Tibial nerve (tissue), 4 donors: ENCODE results near the gene ATP6AP1. TPM values are rescaled to one million over a fixed set of nuclear protein-coding genes. Genes with fewer than 3 reads are reported as not detected.
A peak's percentile ranks its signal among the peaks of the same experiment; 100 is the strongest.

Source experiments
- DNase-seq, 2 donors: peaks; one replicate each; pipeline ENCODE4 v3.0.0-alpha.2; 2019; ENCODE audit warnings: low spot score in 2 of 2
- H3K27ac ChIP-seq, 4 donors: fragments of 200-600 bp; sonication (generic) in 3 of 4; one replicate each; pipeline ENCODE4 v1.5.1; 2017 to 2019; ENCODE audit warnings: mild to moderate bottlenecking in 1 of 4
- H3K27me3 ChIP-seq, 2 donors: fragments of 200-600 bp; sonication (generic) in 1 of 2; one replicate each; pipeline versions ENCODE4 v1.5.1 to v1.6.0; 2017 to 2019
- H3K36me3 ChIP-seq, 3 donors: fragments of 200-600 bp; sonication (generic); one replicate each; pipeline ENCODE4 v1.5.1; 2018 to 2019
- H3K4me1 ChIP-seq, 4 donors: fragments of 200-600 bp; sonication (generic) in 3 of 4; one replicate each; pipeline ENCODE4 v1.5.1; 2017 to 2019
- H3K4me3 ChIP-seq, 4 donors: fragments of 200-600 bp; sonication (generic) in 3 of 4; one replicate each; pipeline ENCODE4 v1.5.1; 2017 to 2019; ENCODE audit warnings: mild to moderate bottlenecking in 1 of 4, moderate library complexity in 1 of 4
- H3K9me3 ChIP-seq, 4 donors: fragments of 200-600 bp; sonication (generic) in 3 of 4; one replicate each; pipeline ENCODE4 v1.5.1; 2017 to 2019
- CTCF ChIP-seq, 5 experiments: fragments of 200-600 bp in 3 of 5; fragments of 450-650 bp in 2 of 5; sonication (generic) in 3 of 5; IDR thresholded peaks; one replicate each; pipeline ENCODE4 v1.5.1; 2016 to 2019; ENCODE audit warnings: antibody characterized with exemption in 5 of 5, mild to moderate bottlenecking in 3 of 5, moderate library complexity in 2 of 5
- EP300 ChIP-seq, 2 donors: sonication (generic); formaldehyde crosslinking; IDR thresholded peaks; one replicate each; pipeline ENCODE4 v1.6.1; 2017; ENCODE audit warnings: antibody characterized with exemption in 2 of 2, mild to moderate bottlenecking in 1 of 2
- POLR2A ChIP-seq, 2 donors: fragments of 450-650 bp; IDR thresholded peaks; one replicate each; pipeline ENCODE4 v1.6.1; 2017; ENCODE audit warnings: antibody characterized with exemption in 2 of 2, mild to moderate bottlenecking in 2 of 2, moderate library complexity in 2 of 2
- WGBS, 2 donors: methylation state at CpG; one replicate each; pipeline ENCODE4 v1.1.5; 2018; 5-methylcytosine and 5-hydroxymethylcytosine counted together
- total RNA-seq, 4 donors: library from RNA; depleted of rRNA; stranded (reverse); fragments of >200 nt; gene quantifications; one replicate each; pipeline ENCODE4 v1.1.0, GENCODE V29; 2016

The ATP6AP1 gene
- total RNA-seq, 4 donors from 2014 or later = 42.9 to 59.7 (median 50.4) TPM

DNA sequence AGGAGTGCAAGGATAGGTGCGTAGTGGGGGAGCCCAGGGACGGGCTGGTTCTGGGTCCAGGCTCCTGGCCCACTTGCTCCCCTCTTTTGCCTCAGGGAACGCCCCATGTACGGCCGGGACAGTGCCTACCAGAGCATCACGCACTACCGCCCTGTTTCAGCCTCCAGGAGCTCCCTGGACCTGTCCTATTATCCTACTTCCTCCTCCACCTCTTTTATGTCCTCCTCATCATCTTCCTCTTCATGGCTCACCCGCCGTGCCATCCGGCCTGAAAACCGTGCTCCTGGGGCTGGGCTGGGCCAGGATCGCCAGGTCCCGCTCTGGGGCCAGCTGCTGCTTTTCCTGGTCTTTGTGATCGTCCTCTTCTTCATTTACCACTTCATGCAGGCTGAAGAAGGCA, 47.7 kb upstream of the ATP6AP1 start:
- Histone ChIP-seq H3K9me3 (no peaks in the 10 kb centered on the region), H3K27me3 (no peaks in the 10 kb centered on the region), H3K36me3 (no peaks in the 10 kb centered on the region), H3K27ac (peak overlapping the region; percentile 98 to 100 (median 98)), H3K4me3 (peak overlapping the region in 2 of 4 donors; percentile 64 to 86), H3K4me1 (peaks cover 0 to 21% (median 0%) of the 10 kb centered on the region in 4 donors)
- WGBS, 2 donors = 68 to 76% methylated on average over 14 of the region's 14 CpGs
- TF ChIP-seq EP300 (IDR thresholded peaks at IDR 0.05) = no peak
- TF ChIP-seq CTCF (IDR thresholded peaks at IDR 0.05) = no peak
- TF ChIP-seq POLR2A (IDR thresholded peaks at IDR 0.05) = no peak
- no peak for DNase-seq

DNA sequence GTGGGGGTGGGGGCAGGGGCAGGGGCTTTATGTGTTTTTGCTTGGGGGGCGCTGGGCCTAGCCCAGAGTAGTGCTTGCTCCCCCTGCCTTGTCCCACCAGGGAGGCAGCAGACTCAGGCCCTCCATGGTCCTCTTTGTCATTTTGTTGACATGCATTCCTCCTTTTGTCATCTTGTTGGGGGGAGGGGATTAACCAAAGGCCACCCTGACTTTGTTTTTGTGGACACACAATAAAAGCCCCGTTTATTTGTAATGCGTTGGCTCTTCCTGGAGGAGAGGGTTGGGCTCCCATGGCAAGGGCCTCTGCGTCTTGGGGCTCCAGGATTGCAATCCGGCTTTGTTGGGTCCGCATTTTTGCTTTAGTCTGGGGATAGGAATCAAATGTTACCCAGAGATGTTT, 47.2 kb upstream of the ATP6AP1 start:
- DNase-seq = no peak
- peaks cover 0 to 21% (median 0%) of the 10 kb centered on the region in 4 donors for H3K4me1 ChIP-seq
- no peak for TF ChIP-seq EP300 (IDR thresholded peaks at IDR 0.05)
- TF ChIP-seq POLR2A (IDR thresholded peaks at IDR 0.05) = no peak
- no peak for TF ChIP-seq CTCF (IDR thresholded peaks at IDR 0.05)
- no peaks in the 10 kb centered on the region for H3K36me3 ChIP-seq
- no peaks in the 10 kb centered on the region for H3K27me3 ChIP-seq
- no peak overlapping the region for H3K4me3 ChIP-seq
- H3K9me3 ChIP-seq = no peaks in the 10 kb centered on the region
- H3K27ac ChIP-seq = peak overlapping the region in 3 of 4 donors; percentile 46 to 100 (median 99)
- WGBS, 2 donors = 49 to 53% methylated on average over 5 to 6 of the region's 6 CpGs

DNA sequence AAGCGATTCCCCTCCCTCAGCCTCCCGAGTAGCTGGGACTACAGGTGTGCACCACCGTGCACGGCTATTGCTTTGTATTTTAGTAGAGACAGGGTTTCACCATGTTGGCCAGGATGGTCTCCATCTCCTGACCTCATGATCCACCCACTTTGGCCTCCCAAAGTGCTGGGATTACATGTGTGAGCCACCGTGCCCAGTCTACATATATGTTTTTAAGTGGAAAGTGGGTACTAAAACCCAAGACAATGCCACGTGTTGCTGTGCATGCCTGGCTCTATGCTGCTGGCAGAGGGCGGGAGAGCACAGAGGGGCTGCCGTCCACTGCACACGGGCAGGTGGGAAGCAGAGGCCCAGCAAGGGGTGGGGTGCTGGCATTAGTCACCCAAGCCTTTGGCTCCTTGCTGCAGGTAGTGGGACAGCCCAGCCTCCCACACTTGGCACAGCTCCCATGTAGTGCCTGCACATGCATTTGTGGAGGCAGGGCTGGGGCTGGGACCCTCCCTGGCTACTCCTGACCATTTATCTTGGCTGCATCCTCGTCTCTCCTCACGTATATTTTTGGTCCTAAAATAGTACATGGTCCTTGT, 45.9 kb upstream of the ATP6AP1 start:
- H3K9me3 ChIP-seq = no peaks in the 10 kb centered on the region
- no peak overlapping the region for H3K4me3 ChIP-seq
- peak overlapping the region in 1 of 4 donors; percentile 56 for H3K27ac ChIP-seq
- H3K4me1 ChIP-seq = peaks cover 0 to 20% (median 0%) of the 10 kb centered on the region in 4 donors
- no peak for DNase-seq
- peak in 1 of 2 donors; percentile 24 for TF ChIP-seq EP300 (IDR thresholded peaks at IDR 0.05)
- no peak for TF ChIP-seq CTCF (IDR thresholded peaks at IDR 0.05)
- H3K27me3 ChIP-seq = no peaks in the 10 kb centered on the region
- 78 to 85% methylated on average over 10 to 11 of the region's 11 CpGs for whole genome bisulfite sequencing, 2 donors
- no peaks in the 10 kb centered on the region for H3K36me3 ChIP-seq

- DNase-seq = no peak
- Histone ChIP-seq H3K36me3 (no peaks in the 10 kb centered on the region), H3K4me1 (peaks cover 0 to 16% (median 0%) of the 10 kb centered on the region in 4 donors), H3K27ac (peak overlapping the region in 1 of 4 donors; percentile 68), H3K9me3 (no peaks in the 10 kb centered on the region), H3K4me3 (no peak overlapping the region), H3K27me3 (no peaks in the 10 kb centered on the region)
- 55 to 68% methylated on average over 7 to 14 of the region's 14 CpGs for WGBS, 2 donors
- TF ChIP-seq POLR2A (IDR thresholded peaks at IDR 0.05) (no peak), CTCF (IDR thresholded peaks at IDR 0.05) (no peak), EP300 (IDR thresholded peaks at IDR 0.05) (no peak)
Measured at GRCh38 chrX:154383359-154384283, 44.9 kb upstream of the ATP6AP1 start.
